Head of caudate nucleus (tissue), 42 donors: Measurements from ENCODE around the gene BIRC5.
"Not testable (repeated sequence)": the region's sequence is repeated elsewhere in the genome, so short reads cannot be mapped to it uniquely, and the experiment has no call there.

Experiments
- DNase-seq, 42 donors: peaks; one replicate each; pipeline versions ENCODE4 v3.0.0 to v3.0.0-alpha.2; 2020 to 2021; ENCODE audit warnings: mixed read lengths in 7 of 42
- intact Hi-C: fragments of 100-400 bp; cut with DNase I; formaldehyde crosslinking; loops from one replicate; pipeline ENCODE4 v1.15.0; 2022

The BIRC5 gene

DNA sequence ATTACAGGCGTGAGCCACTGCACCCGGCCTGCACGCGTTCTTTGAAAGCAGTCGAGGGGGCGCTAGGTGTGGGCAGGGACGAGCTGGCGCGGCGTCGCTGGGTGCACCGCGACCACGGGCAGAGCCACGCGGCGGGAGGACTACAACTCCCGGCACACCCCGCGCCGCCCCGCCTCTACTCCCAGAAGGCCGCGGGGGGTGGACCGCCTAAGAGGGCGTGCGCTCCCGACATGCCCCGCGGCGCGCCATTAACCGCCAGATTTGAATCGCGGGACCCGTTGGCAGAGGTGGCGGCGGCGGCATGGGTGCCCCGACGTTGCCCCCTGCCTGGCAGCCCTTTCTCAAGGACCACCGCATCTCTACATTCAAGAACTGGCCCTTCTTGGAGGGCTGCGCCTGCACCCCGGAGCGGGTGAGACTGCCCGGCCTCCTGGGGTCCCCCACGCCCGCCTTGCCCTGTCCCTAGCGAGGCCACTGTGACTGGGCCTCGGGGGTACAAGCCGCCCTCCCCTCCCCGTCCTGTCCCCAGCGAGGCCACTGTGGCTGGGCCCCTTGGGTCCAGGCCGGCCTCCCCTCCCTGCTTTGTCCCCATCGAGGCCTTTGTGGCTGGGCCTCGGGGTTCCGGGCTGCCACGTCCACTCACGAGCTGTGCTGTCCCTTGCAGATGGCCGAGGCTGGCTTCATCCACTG, at the start of gene BIRC5:
BIRC5 (plus strand) TSS at position 238 of the 690 bp plus-strand sequence; CDS start at position 302, 64 bp downstream.
- DNase-seq, result peak; percentile 86 to 98 (median 94)
- intact Hi-C loops, result loop anchor here (5.0 kb wide), 1 partner anchor 38 kb away; no protein-coding TSS in a partner anchor

DNA sequence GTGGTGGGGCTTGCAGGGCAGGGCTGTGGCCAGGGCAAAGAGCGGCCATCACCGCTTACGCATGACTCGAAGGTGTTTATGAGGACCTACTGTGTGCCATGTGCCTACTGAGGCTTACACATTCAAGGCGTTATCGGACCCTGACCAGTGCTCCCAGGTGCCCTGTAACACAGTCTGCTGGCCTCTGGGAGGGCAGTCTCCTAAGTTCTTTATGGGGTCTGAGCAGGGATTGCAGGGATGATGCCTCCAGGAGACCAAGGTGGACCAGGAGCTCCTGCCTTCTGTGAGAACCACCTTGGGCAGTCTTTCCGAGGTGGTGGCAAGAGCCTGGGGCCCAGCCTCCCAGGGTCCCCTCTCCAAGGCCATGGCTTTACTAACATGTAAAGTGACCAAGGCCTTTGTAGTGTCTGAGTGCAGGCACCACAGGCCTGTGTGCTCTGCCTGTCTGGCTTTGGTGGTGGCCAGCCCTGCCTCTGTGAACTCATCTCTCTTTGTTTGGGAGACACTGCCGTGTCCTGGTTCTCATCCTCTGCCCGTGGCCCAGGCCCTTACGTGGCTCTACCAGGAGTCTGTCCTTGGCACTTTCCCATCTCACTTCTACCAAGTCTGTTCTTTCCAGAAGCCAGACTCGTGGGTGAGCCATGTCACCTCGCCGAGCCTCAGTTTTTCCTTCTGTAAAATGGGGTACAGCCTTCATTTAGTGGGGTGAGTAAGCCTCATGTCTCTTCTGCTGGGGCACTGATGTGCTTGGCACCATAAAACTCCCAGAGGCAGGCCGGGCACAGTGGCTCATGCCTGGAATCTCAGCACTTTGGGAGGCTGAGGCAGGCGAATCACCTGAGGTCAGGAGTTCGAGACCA, 49.1 kb upstream of the BIRC5 start:
- intact Hi-C loops, result no loop called here
- DNase-seq, result no peak

- DNase-seq, result no peak
- intact Hi-C loops, result no loop called here
Observed at GRCh38 chr17:78166416-78166815, 47.6 kb upstream of the BIRC5 start.

GRCh38 chr17:78168242-78168902, 45.7 kb upstream of the BIRC5 start, which contains the start of gene SYNGR2:
Gene SYNGR2 (plus strand): TSS chr17:78168581. CDS start chr17:78168617, 36 bp downstream.
- intact Hi-C loops, result no loop called here
- peak; percentile 44 to 93 (median 86) for DNase-seq

- intact Hi-C loops, result no loop called here
- DNase-seq, result peak in 41 of 42 donors; percentile 49 to 85 (median 74)
Observed at GRCh38 chr17:78168903-78169793, 44.9 kb upstream of the BIRC5 start.

- intact Hi-C loops, result loop anchor here (5.0 to 10.0 kb wide), 2 partner anchors 44 to 84 kb away; partner anchors contain the start of gene TMC6
- DNase-seq, result no peak
Observed at GRCh38 chr17:78170692-78171590, 43.1 kb upstream of the BIRC5 start.

GRCh38 chr17:78171591-78172248, 42.3 kb upstream of the BIRC5 start:
- intact Hi-C loops, result loop anchor here (5.0 to 10.0 kb wide), 2 partner anchors 44 to 83 kb away; partner anchors contain the start of gene TMC6
- DNase-seq, result not testable (repeated sequence)

DNA sequence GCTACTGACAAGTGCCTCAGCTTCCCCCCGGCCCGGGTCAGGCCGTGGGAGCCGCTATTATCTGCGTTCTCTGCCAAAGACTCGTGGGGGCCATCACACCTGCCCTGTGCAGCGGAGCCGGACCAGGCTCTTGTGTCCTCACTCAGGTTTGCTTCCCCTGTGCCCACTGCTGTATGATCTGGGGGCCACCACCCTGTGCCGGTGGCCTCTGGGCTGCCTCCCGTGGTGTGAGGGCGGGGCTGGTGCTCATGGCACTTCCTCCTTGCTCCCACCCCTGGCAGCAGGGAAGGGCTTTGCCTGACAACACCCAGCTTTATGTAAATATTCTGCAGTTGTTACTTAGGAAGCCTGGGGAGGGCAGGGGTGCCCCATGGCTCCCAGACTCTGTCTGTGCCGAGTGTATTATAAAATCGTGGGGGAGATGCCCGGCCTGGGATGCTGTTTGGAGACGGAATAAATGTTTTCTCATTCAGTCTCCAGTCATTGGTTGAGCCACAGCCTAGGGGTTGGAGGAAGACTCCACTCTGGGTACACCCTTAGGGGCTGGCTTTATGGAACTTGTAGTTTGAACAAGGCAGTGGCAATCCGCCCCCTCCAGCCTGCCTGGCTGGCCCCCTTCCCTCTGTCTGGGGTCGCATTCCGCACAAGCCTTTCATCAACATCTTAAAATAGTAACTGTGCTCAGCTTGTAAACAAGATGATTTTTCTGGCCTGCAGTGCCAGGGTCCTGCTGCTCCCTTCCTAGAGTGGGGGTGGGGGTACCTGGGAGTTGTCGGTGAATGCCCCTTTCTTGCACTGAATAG, 41.6 kb upstream of the BIRC5 start:
- peak in 10 of 42 donors; percentile 26 to 68 (median 45) for DNase-seq
- intact Hi-C loops, result loop anchor here (5.0 to 10.0 kb wide), 2 partner anchors 45 to 82 kb away; partner anchors contain the start of gene TMC6

DNA sequence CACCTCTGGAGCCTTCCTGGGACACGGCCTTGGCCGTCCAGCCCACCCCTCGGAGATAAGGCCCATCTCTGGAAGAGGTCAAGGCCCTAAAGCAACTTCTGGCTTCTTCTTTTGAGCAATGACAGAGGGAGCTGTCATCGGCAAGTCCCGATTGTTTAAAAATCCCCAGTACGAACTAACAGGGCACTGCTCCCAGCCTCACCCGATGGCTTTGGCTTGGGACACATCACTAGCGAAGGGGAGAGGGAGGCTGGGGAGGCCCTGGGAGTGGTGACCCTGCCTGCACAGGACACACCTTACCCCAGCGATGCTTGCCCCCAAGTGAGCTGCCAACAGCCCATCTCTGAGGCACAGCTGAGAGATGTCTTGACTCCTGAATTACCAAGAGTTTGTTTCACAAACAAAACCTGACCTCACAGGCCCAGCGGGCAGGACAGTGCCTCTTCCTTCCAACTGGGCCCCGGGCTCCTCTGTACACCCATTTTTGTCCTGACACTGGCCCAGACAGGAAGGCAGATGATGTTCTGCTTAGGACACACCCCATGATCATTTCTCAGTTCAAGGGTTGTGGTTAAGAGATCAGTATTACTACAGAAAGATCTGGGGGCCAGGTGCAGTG, 40.8 kb upstream of the BIRC5 start:
- intact Hi-C loops, result loop anchor here (5.0 to 10.0 kb wide), 2 partner anchors 46 to 82 kb away; partner anchors contain the start of gene TMC6

GRCh38 chr17:78174346-78174869, 39.6 kb upstream of the BIRC5 start:
- intact Hi-C loops, result loop anchor here (5.0 to 10.0 kb wide), 2 partner anchors 47 to 80 kb away; partner anchors contain the start of gene TMC6
- peak; percentile 69 to 93 (median 86) for DNase-seq

More for the DNA sequence above, 40.8 kb upstream of the BIRC5 start:
- no peak for DNase-seq

- intact Hi-C loops, result loop anchor here (5.0 to 10.0 kb wide), 3 partner anchors 48 to 80 kb away; partner anchors contain the start of gene TMC6
- peak in 3 of 42 donors; percentile 22 to 31 (median 25) for DNase-seq
Observed at GRCh38 chr17:78174870-78175642, 39.0 kb upstream of the BIRC5 start.

GRCh38 chr17:78175643-78175981, 38.4 kb upstream of the BIRC5 start:
- intact Hi-C loops, result loop anchor here (5.0 to 10.0 kb wide), 2 partner anchors 63 to 79 kb away; no protein-coding TSS in a partner anchor

DNA sequence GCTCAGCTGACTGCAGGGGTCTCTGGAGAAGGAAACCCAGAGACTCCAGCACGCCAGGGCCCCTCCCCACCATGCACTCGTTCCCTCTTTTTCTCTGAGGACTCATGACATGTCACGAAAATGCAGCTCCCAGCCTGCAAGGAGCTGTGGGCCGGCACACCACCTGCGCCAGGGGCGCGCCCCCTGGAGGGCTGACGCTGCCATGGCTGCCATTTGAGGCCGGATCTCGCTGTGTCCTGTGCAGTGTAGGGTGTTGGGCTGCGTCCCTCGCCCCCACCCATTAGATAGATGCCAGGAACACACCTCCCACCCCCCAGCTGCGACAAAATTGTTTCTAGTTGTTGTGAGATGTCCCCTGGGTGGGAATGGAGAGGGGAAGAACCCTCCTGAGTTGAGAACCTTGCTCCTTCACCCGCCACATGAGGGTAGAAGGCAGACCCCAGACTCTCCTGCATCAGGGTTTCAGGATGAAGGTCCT, 37.5 kb upstream of the BIRC5 start:
- DNase-seq, result peak; percentile 59 to 89 (median 78)
- intact Hi-C loops, result loop anchor here (5.0 to 10.0 kb wide), 2 partner anchors 64 to 78 kb away; no protein-coding TSS in a partner anchor

More at GRCh38 chr17:78175643-78175981, 38.4 kb upstream of the BIRC5 start:
- DNase-seq, result no peak

GRCh38 chr17:78179372-78179771, 34.7 kb upstream of the BIRC5 start:
- intact Hi-C loops, result loop anchor here (5.0 to 10.0 kb wide), 2 partner anchors 67 to 75 kb away; no protein-coding TSS in a partner anchor

More at GRCh38 chr17:78179372-78179771, 34.7 kb upstream of the BIRC5 start:
- DNase-seq, result no peak
